MG63 (cell line): Measurements from ENCODE around the gene FLNB. TPM values are rescaled to one million over a fixed set of nuclear protein-coding genes. Genes with fewer than 3 reads are reported as not detected.
A peak's percentile ranks its signal among the peaks of the same experiment; 100 is the strongest.

ENCODE experiments used
- DNase-seq: peaks from one replicate; pipeline ENCODE4 v3.0.0-alpha.2; 2020
- H3K27me3 ChIP-seq: fragments of 250-450 bp; sonication (Bioruptor Pico); 2 replicates; pipeline ENCODE4 v1.5.1; 2020; ENCODE audit warnings: mild to moderate bottlenecking, moderate library complexity
- H3K36me3 ChIP-seq: fragments of 250-450 bp; sonication (Bioruptor Pico); 2 replicates; pipeline ENCODE4 v1.5.1; 2020; ENCODE audit warnings: mild to moderate bottlenecking, moderate library complexity
- H3K4me3 ChIP-seq: fragments of 250-450 bp; sonication (Bioruptor Pico); 2 replicates; pipeline ENCODE4 v1.5.1; 2020; ENCODE audit warnings: mild to moderate bottlenecking, moderate library complexity
- H3K9me3 ChIP-seq: fragments of 250-450 bp; sonication (Bioruptor Pico); 2 replicates; pipeline ENCODE4 v1.5.1; 2020; ENCODE audit warnings: mild to moderate bottlenecking, moderate library complexity
- total RNA-seq: library from RNA; depleted of rRNA; stranded (reverse); fragments of >200 nt; shearing (Covaris generic); gene quantifications from 2 replicates; pipeline ENCODE4 v1.2.3, GENCODE V29; 2014; ENCODE audit warnings: low replicate concordance

FLNB gene
- total RNA-seq, 1 experiment from 2014 or later, result 128 TPM

GRCh38 chr3:58000306-58001085 lies 7.7 kb upstream of the FLNB start:
- H3K36me3 ChIP-seq, result no peaks in the 10 kb centered on the region
- no peak for DNase-seq
- no peak overlapping the region for H3K4me3 ChIP-seq
- no peaks in the 10 kb centered on the region for H3K9me3 ChIP-seq
- H3K27me3 ChIP-seq, result no peaks in the 10 kb centered on the region

GRCh38 chr3:58001086-58001467 lies 7.1 kb upstream of the FLNB start:
- no peaks in the 10 kb centered on the region for H3K27me3 ChIP-seq
- no peak for DNase-seq
- no peaks in the 10 kb centered on the region for H3K36me3 ChIP-seq
- no peak overlapping the region for H3K4me3 ChIP-seq
- no peaks in the 10 kb centered on the region for H3K9me3 ChIP-seq

GRCh38 chr3:58001979-58002378 lies 6.2 kb upstream of the FLNB start:
- H3K4me3 ChIP-seq, result no peak overlapping the region
- DNase-seq, result no peak
- no peaks in the 10 kb centered on the region for H3K9me3 ChIP-seq
- H3K27me3 ChIP-seq, result no peaks in the 10 kb centered on the region
- no peaks in the 10 kb centered on the region for H3K36me3 ChIP-seq

GRCh38 chr3:58003093-58003492 lies 5.1 kb upstream of the FLNB start:
- no peaks in the 10 kb centered on the region for H3K36me3 ChIP-seq
- no peak overlapping the region for H3K4me3 ChIP-seq
- no peaks in the 10 kb centered on the region for H3K9me3 ChIP-seq
- no peaks in the 10 kb centered on the region for H3K27me3 ChIP-seq
- DNase-seq, result no peak

GRCh38 chr3:58004973-58005372 lies 3.2 kb upstream of the FLNB start:
- no peak overlapping the region for H3K4me3 ChIP-seq
- no peaks in the 10 kb centered on the region; the same call in 1 of the 2 replicates for H3K36me3 ChIP-seq
- no peaks in the 10 kb centered on the region for H3K9me3 ChIP-seq
- H3K27me3 ChIP-seq, result no peaks in the 10 kb centered on the region
- peak; percentile 51 for DNase-seq

GRCh38 chr3:58005669-58006068 lies 2.6 kb upstream of the FLNB start:
- Histone ChIP-seq H3K4me3 (no peak overlapping the region), H3K27me3 (no peaks in the 10 kb centered on the region), H3K36me3 (peaks cover 2% of the 10 kb centered on the region), H3K9me3 (no peaks in the 10 kb centered on the region)
- peak; percentile 39 for DNase-seq

- no peak for DNase-seq
- Histone ChIP-seq H3K27me3 (no peaks in the 10 kb centered on the region), H3K4me3 (no peak overlapping the region), H3K9me3 (no peaks in the 10 kb centered on the region), H3K36me3 (peaks cover 4% of the 10 kb centered on the region)
Observed at GRCh38 chr3:58006661-58007060, 1.6 kb upstream of the FLNB start.

GRCh38 chr3:58009026-58009748 lies 965 bp downstream of the FLNB start:
- no peak for DNase-seq
- peak overlapping the region; percentile 86 for H3K4me3 ChIP-seq
- peaks cover 9% of the 10 kb centered on the region for H3K36me3 ChIP-seq
- no peaks in the 10 kb centered on the region for H3K27me3 ChIP-seq
- no peaks in the 10 kb centered on the region for H3K9me3 ChIP-seq

GRCh38 chr3:58009749-58010535 lies 1.7 kb downstream of the FLNB start:
- Histone ChIP-seq H3K36me3 (peaks cover 10% of the 10 kb centered on the region), H3K9me3 (no peaks in the 10 kb centered on the region), H3K27me3 (no peaks in the 10 kb centered on the region), H3K4me3 (peak overlapping the region; percentile 86)
- DNase-seq, result no peak

GRCh38 chr3:58010562-58010961 lies 2.3 kb downstream of the FLNB start:
- Histone ChIP-seq H3K27me3 (no peaks in the 10 kb centered on the region), H3K36me3 (peaks cover 15% of the 10 kb centered on the region), H3K9me3 (no peaks in the 10 kb centered on the region), H3K4me3 (peak overlapping the region; percentile 86)
- no peak for DNase-seq

- Histone ChIP-seq H3K36me3 (peaks cover 15% of the 10 kb centered on the region), H3K27me3 (no peaks in the 10 kb centered on the region), H3K4me3 (peak overlapping the region; percentile 86), H3K9me3 (no peaks in the 10 kb centered on the region)
- no peak for DNase-seq
Observed at GRCh38 chr3:58011580-58011979, 3.4 kb downstream of the FLNB start.

GRCh38 chr3:58012302-58012701 lies 4.1 kb downstream of the FLNB start:
- Histone ChIP-seq H3K4me3 (no peak overlapping the region), H3K36me3 (peaks cover 15% of the 10 kb centered on the region), H3K27me3 (no peaks in the 10 kb centered on the region), H3K9me3 (no peaks in the 10 kb centered on the region)
- no peak for DNase-seq

GRCh38 chr3:58013099-58013498 lies 4.9 kb downstream of the FLNB start:
- no peak for DNase-seq

GRCh38 chr3:58013973-58014649 lies 5.9 kb downstream of the FLNB start:
- Histone ChIP-seq H3K36me3 (peaks cover 15% of the 10 kb centered on the region), H3K9me3 (no peaks in the 10 kb centered on the region), H3K27me3 (no peaks in the 10 kb centered on the region), H3K4me3 (peak overlapping the region; percentile 13)
- peak; percentile 81 for DNase-seq

More at GRCh38 chr3:58013099-58013498, 4.9 kb downstream of the FLNB start:
- peaks cover 15% of the 10 kb centered on the region for H3K36me3 ChIP-seq
- no peaks in the 10 kb centered on the region for H3K9me3 ChIP-seq
- no peak overlapping the region for H3K4me3 ChIP-seq
- H3K27me3 ChIP-seq, result no peaks in the 10 kb centered on the region

- no peaks in the 10 kb centered on the region for H3K9me3 ChIP-seq
- peaks cover 14% of the 10 kb centered on the region for H3K36me3 ChIP-seq
- H3K4me3 ChIP-seq, result no peak overlapping the region
- no peaks in the 10 kb centered on the region for H3K27me3 ChIP-seq
- no peak for DNase-seq
Observed at GRCh38 chr3:58015520-58015915, 7.3 kb downstream of the FLNB start.

- DNase-seq, result no peak
- Histone ChIP-seq H3K4me3 (no peak overlapping the region), H3K27me3 (no peaks in the 10 kb centered on the region), H3K36me3 (peaks cover 10% of the 10 kb centered on the region), H3K9me3 (no peaks in the 10 kb centered on the region)
Observed at GRCh38 chr3:58016710-58017109, 8.5 kb downstream of the FLNB start.
